UCSD-AML1 (cell line): ENCODE data around the gene NPAS3.
"Not testable (repeated sequence)": the region's sequence is repeated elsewhere in the genome, so short reads cannot be mapped to it uniquely, and the experiment has no call there.

Experiments
- DNase-seq: peaks from one replicate; lab custom pipeline; 2025; ENCODE audit not compliant: unreplicated experiment; lab: John Stamatoyannopoulos, UW

Gene NPAS3

DNA sequence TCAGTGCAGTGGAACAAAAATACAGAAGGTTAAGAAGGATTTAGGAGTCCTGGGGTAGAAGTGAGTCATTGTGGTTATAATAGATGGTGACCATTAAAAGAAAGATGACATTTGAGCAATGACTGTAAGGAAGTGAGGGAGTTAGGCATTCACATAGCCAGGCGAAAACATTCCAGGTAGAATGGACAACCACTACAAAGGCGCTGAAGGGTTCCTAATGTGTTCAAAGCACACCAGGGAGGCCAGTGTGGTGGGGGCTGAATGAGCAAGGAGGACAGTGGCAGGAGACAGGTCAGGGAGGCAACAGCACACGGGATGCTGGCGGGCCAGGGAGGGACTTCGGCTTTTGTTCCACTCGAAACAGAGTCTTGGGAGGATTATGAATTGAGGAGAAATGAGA is 129.9 kb downstream of the NPAS3 start:
- no peak for DNase-seq

DNA sequence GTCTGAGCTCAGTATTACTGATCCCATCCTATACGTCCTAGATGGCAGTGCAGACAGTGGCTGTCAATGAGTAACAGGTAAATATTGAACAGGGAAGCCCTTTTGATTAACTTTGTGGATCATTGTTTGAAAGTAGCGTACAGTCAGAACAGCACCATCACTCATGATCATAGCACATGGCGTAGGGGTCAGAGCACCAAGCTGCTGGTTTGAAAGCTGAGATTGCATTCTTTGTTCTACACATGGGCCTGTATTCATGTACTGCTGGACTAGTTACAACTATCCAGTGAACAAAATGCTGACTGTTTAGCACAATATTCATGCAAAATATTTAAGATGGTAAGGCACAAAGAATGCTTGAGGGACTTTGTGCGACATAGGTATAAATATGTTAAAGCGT is 131.8 kb downstream of the NPAS3 start:
- no peak for DNase-seq

DNA sequence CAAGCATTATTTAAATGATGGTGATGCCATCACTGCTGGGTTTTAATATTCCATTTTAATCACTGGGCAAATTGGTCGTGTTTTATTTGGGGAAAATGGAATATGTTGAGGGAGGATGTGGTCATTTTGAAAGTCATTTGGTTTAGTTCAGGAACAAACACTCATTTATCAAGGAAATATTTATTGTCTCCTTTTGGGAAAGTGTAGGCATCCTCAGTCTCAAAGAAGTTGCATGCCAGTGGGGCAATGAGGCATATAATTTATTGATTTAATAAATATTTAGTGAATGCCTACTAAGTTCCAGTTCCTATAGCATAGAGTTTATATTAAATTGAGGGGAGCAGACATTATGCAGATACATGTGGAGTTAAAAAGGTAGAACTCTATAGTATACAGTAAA is 134.3 kb downstream of the NPAS3 start:
- no peak for DNase-seq

DNA sequence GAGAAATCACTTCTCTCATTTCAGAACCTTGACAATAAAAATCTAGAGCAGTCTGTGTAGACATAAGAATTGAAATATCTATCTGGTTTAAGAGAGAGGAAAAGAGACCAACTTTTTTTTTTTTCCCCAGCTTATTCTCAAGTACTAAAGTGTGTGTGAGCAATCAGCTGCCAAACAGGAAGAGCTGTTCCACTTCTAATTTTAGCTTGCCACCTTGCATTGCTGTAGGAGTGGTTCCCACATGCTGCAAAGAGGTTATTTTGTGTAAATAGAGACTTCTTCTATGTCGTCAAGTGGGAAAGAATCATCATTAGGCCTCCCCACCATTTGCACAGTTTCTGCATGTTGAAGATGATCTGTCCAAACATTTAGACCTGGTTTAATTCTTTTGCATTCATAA is 142.6 kb downstream of the NPAS3 start:
- no peak for DNase-seq

DNA sequence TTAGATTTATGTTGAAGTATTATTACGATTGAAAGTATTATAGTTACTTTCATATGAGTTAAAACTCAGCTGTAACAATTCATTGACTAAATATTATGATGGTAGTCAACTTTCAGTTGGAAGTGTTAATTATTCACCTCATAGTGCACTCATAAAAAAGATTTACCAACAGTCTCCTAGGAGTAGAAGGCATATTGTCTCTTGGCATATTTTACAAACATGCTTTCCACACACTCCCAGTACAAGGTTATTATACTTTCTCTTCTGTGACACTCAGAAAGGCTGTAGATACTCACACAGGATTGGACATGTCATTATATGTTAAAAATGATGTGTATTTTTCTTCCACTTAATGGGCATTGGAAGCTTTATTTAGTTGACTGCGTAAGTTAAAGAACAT is 147.1 kb downstream of the NPAS3 start:
- DNase-seq: no peak

DNA sequence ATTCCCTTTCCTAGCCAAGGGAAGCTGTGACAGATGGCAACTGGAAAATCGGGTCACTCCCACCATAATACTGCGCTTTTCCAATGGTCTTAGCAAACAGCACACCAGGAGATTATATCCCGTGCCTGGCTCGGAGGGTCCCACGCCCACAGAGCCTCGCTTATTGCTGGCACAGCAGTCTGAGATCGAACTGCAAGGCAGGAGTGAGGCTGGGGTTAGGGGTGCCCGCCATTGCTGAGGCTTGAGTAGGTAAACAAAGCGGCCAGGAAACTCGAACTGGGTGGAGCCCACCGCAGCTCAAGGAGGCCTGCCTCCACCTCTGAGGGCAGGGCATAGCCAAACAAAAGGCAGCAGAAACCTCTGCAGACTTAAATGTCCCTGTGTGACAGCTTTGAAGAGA is 149.6 kb downstream of the NPAS3 start:
- DNase-seq: not testable (repeated sequence)

DNA sequence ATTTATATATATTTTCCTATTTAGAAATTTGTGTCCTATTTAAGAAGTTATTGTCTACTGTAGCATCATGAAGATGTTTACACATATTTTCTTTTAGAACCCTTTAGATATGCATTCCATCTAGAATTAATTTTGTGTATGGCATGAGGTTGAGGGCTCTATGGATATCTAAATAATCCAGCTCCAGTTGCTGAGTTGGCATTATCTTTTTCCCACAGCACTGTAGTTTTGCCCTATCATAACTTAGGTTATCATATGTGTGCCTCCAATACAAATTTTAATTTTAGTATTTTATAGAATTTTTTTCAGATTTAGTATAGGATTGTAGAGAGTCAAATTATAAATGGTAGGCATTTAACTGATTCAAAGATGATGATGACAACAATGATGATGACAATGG is 159.3 kb downstream of the NPAS3 start:
- no peak for DNase-seq

DNA sequence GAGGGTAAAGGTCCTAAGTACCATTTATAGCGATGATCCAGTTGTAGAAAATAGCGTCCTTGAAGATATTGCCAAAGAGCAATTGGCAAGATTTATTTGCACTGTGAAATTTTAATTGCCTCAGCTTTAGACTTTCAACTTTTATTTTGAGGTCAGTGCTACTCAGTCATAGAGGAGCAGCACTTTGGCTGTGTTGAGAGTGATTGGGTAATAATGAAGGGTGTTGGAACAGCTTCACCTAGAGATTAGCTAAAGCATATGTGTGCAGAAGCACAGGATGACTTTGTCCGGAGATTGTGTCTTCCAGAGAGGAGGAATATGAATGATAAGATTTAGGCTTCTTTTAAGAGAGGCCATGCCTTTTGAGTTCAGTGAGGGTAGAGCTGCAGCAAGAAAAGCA is 164.8 kb downstream of the NPAS3 start:
- DNase-seq: no peak

DNA sequence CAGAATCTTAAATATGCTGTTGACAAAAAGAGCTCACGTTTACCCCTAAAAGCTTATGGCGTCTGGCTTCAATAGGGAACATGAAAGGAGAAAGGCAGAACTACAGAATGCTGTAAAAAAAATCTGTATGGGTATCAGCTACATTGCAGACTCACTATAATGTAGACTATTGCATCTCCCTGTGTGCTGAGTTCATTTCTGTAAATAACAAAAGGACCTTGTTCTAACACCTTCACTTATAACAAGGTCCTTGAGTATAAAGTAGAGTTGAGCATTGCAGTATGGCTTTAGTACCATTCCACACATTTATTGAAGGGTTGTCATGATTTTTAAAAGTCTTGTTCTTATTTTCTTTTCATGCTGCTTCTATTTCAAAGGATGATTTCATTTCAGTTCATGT is 165.3 kb downstream of the NPAS3 start:
- DNase-seq: no peak

DNA sequence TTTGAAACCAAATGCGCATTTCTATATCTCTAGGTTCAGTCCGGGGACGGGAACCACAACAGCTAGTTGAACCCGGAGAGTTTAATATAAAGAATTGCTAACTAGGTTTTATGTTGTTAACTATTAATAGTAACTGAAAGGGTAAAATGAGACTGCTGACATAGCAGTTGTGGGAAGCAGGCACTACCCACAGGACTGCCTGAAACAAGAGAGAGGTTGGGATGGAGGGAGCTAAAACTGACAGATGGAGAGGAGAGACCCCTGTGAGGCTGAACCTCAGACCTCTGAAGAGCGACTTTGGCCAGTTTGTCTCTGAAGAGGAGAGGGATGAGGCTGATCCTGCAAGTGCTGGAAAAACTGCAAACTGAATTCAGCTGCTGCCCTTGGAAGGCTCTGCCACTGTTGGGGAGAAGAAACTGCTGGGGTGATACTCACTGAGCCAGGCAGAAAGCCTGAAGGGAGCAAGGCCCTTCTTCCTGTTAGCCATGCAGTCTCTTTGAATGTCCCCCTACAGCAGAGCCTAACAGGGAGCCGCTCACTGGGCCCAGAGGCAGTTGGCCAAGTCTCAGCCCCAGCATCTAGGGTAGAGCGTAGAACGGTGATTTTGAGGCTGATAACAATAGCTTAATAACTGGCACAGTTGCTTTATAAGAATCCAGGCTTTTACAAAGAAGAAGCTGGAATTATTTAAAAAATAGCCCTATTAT is 172.2 kb downstream of the NPAS3 start:
- no peak for DNase-seq

DNA sequence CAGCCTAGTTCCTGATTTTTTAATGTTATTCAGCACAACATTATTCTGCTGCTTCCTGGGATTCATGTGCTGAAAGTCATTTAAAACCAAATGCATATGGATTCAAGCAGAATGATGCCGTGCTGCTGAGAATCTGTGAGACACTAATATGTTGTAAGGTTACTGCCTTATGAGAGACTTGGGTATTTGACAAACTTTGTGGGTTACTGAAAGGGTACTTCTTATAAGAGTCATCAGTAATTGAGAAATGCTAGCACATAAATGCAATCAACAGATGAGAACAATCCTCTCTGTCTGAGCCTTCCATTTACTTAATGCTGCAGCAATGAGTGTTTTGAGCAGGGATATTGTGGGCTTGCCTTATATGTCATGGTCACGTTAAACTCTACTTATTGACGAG is 175.7 kb downstream of the NPAS3 start:
- DNase-seq: no peak

DNA sequence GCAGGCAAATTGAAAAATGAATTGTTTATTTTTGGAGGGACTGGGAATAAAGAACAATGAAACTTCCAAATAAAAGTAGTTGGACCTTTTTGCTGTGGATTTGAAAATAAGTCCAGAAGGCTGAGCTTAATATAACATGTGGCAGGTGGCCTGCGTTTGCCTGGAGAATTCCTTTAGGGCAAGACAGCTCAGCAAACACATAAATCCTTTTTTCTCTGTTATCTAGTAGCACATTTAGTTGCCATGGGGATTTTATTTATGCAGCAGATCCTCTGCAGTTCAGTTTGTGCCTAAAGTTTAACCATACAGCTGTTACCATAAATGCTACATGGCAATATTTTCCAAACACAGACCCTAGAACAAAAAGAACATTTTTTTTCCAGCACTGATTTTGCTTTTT is 180.0 kb downstream of the NPAS3 start:
- DNase-seq: no peak

DNA sequence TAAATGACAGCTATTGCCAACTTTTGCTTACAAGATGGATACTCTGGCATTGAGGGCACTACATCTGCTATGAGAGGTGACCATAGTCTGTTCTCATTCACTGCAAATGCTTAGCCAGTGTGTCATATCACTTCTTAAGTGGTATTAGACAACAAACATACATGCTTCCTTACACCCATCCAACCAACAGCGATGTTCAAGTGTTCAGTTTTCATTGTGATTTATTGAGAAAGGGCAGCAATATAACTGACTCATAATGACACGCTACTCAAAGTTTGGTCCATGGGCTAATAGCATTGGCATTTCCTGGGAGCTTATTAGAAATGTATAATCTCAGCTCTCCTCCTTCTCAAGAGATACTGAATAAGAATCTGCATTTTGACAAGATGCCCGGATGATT is 181.7 kb downstream of the NPAS3 start:
- no peak for DNase-seq

DNA sequence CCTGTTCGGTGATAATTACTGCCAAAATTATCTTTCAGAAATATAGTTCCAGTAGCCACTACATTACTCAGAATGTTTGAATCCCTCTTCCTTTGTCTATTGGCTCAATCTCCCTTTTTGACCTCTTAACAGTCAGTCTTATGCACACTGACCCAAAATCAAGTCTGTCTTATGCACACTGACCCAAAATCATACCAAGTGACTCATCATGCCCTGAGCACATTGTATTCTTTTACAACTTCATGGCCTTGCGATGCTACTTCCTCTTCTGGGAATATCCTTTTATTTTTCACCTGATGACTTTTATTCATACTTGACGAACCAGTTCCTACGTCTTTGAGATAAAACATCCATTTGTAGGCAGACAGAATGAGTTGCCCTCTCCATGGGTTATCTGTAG is 182.3 kb downstream of the NPAS3 start:
- no peak for DNase-seq

DNA sequence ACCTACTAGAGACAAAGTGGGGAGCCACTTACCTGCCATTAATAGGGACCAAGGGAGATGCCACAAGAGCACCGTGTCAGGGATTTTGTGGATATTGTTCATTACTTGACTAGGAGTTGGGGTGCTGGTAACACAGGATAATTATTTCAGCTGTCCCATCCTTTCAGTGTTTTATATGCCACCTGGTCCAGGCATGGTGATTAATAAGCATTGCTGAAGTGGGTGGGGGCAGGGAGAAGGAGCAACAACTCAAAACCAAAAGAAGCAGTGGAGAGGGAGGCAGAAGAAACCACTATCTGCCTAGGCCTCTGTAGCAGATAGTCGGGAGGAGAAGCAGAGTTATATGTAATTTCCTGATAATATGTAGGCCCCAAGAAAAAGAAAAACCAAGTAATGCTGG is 184.6 kb downstream of the NPAS3 start:
- DNase-seq: no peak

DNA sequence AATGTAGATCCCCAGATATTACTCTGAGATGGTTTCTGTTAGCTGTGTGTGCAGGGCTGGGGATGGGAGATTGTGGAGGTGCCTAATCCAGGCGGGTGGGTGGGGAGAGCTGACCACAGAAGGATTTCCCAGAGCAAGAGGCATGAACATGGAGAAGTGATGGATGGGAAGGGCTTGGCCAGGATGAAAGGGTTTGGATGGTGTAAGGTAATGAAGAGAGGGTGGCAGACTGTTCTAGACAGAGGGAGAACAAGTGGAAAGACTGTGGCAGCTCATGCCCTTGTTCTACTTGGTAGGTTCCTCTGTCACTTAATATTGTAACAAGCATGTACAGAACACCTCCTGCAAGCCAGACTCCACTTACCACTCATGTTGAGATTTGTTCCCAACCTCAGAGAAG is 187.8 kb downstream of the NPAS3 start:
- no peak for DNase-seq

DNA sequence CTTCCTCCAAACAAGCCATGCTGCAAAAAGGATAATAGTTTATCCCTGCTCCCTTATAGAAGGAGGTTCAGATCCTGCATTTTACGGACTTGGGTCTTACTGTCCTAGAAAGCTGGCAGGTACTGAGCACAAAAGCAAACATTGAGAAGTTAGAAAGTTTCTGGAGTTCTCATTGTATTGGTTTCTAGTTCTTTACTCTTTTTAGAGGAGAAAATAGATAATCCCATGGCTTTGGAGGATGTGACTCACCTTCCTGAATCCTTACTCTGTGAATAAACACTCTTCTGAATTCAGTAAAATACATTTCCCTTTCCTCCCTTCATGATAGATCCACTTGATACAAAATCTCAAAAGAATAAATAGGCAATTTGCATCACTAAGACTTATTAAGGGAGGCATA is 188.9 kb downstream of the NPAS3 start:
- no peak for DNase-seq

DNA sequence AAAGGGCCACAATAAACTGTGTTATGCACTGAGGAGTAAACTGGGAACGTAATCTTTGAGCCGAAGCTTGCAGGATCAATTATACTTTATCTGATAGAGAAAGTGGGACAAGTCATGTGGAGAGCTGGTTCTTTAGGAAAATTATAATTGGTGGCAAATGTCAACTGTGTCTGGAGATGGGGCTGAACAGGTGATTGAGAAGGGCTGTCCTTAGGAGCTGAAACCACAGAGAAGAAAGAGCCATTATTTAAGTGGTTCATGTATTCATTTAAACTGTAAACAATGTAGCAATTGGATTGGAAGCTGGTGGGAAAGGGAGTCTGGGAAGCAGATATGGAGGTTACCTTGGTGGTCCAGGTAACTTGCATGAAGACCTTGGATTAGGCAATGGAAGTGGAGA is 193.1 kb downstream of the NPAS3 start:
- no peak for DNase-seq

DNA sequence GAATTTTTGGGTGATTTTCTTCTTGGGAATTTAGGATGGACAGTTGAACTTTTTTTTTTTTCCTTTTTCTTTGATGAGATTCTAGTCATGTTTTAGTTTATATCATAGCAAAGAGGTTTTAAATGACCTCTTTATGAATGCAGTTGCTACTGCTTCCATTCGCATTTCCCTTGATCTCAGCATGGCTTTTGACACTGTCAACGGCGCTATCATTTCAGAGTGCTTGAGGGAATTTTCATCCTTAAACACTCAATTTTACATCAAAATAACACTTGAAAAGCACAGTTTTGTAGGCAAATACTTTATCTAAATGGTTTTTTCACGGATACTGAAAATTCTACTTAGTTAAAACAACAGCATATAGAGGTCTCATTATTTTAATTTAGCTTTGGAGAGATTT is 195.5 kb downstream of the NPAS3 start:
- DNase-seq: no peak

DNA sequence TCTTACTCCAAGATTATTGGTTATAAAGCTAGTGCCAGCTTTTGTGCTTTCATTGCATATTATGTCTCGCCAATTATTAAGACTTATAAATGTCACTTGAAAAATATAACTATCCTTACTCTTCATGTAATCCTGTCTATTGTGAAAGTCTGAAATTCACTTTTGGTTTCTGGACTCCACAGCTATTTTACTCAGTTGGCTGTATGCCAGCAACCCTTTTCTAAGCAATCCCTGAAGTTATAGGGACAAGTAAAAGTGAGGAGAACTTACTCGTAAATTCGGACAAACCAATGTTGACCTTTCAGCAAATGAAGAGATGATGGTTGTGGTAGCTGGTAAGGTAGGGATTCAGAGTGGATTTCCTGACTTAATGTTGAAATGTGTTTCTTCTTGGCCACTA is 196.3 kb downstream of the NPAS3 start:
- no peak for DNase-seq

DNA sequence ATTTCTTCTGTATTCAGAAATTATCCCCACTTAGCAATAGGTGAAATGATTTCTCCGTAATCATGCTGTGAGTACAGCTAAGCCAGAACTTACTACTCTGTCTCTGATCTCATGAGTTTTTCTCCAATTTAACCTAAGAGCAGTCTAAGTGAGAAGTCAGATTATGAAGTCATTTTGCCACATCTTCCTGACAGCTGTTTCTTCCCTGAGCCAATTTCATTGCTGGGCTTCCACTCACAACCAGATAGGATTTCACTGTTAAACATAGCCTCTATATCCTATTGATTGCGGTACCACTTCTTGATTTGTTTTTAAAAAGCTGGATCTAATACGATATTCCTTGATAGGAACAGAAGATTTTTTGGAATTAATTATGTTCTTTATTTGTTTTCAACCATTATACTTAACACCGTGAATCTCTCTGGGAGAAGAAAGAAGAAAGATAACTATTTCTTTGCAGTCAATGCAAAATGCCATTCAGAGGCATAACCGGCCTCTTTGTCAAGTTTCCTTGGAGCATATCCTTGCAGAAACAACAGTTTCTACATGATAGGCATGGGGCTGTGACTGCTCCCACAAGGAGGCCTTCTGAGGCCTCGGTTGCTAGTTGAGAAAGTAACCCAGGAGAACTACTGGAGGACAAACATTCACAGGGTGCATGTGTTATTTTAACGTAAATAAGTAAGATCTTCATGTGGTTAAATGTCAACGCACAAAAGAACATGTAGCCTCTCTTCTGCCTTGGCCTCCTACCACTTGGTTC is 212.2 kb downstream of the NPAS3 start:
- DNase-seq: no peak

DNA sequence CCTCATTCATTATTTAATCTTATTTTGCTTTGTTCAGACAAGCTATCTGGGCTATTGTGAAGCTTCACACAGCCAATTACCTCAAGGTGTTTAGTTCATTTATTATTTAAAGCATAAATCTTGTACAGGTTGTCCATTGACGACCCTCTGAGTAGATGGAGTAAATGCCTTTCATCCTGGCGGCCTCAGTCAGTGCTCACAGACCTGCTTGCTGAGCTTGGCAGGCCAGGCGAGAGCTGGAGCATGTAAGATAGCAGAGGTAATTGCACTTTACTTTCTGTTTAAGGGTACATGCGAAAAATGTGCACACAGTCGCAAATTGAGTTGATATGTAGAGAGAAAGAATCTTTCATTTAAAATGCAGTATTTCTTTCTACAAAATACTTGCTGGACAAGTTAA is 224.4 kb downstream of the NPAS3 start:
- DNase-seq: no peak

DNA sequence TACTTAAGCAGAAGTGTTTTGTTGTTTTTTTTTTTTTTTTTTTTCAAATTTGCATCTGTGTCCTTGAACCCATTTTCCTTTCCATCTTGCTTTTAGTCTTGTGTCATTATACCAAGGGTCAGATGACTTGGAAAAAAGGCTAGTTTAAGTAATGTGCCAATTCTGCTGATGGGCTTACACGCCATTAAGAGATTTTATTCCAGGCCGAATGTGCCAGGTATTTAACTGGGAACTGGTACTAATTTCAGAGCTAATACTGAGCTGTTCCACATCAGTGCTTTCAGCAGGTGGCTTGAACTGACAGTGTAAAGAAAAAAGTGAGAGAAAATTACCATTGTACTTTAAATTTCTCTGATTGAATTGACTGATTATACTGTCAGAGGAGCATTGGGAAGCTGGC is 224.9 kb downstream of the NPAS3 start:
- DNase-seq: no peak
